ENCODE results near the gene GTF2IRD1.
A peak's percentile ranks its signal among the peaks of the same experiment; 100 is the strongest.
"Not testable (repeated sequence)": the region's sequence is repeated elsewhere in the genome, so short reads cannot be mapped to it uniquely, and the experiment has no call there.

The GTF2IRD1 gene

GRCh38 chr7:74430961-74431466 lies 22.7 kb upstream of the GTF2IRD1 start:
- DNase-seq (ENCODE audit: low read depth) = no peak

GRCh38 chr7:74437291-74437571 lies 16.5 kb upstream of the GTF2IRD1 start:
- DNase-seq (ENCODE audit: low read depth) = not testable (repeated sequence)

GRCh38 chr7:74438327-74438726 lies 15.4 kb upstream of the GTF2IRD1 start:
- no peak for DNase-seq (ENCODE audit: low read depth)

- no peak for DNase-seq (ENCODE audit: low read depth)
These were observed 14.2 kb upstream of the GTF2IRD1 start for GRCh38 chr7:74439541-74439940.

- DNase-seq (ENCODE audit: low read depth) = not testable (repeated sequence)
These were observed 13.6 kb upstream of the GTF2IRD1 start for GRCh38 chr7:74440143-74440542.

- no peak for DNase-seq (ENCODE audit: low read depth)
These were observed 11.9 kb upstream of the GTF2IRD1 start for GRCh38 chr7:74441801-74442200.

- DNase-seq (ENCODE audit: low read depth) = no peak
These were observed 10.0 kb upstream of the GTF2IRD1 start for GRCh38 chr7:74443543-74444247.

- no peak for DNase-seq (ENCODE audit: low read depth)
These were observed 4.6 kb upstream of the GTF2IRD1 start for GRCh38 chr7:74449144-74449543.

GRCh38 chr7:74449809-74450397 lies 3.8 kb upstream of the GTF2IRD1 start:
- DNase-seq (ENCODE audit: low read depth) = peak; percentile 30

GRCh38 chr7:74452748-74453321 lies 871 bp upstream of the GTF2IRD1 start:
- DNase-seq (ENCODE audit: low read depth) = no peak

GRCh38 chr7:74454021-74454924 lies 567 bp downstream of the GTF2IRD1 start:
- DNase-seq (ENCODE audit: low read depth) = no peak

- no peak for DNase-seq (ENCODE audit: low read depth)
These were observed 1.2 kb downstream of the GTF2IRD1 start for GRCh38 chr7:74454925-74455288.

- peak; percentile 36 for DNase-seq (ENCODE audit: low read depth)
These were observed 1.6 kb downstream of the GTF2IRD1 start for GRCh38 chr7:74455291-74455804.

GRCh38 chr7:74455928-74456327 lies 2.2 kb downstream of the GTF2IRD1 start:
- no peak for DNase-seq (ENCODE audit: low read depth)

- no peak for DNase-seq (ENCODE audit: low read depth)
These were observed 3.3 kb downstream of the GTF2IRD1 start for GRCh38 chr7:74457007-74457406.

GRCh38 chr7:74461970-74462706 lies 8.4 kb downstream of the GTF2IRD1 start:
- no peak for DNase-seq (ENCODE audit: low read depth)

- no peak for DNase-seq (ENCODE audit: low read depth)
These were observed 9.0 kb downstream of the GTF2IRD1 start for GRCh38 chr7:74462707-74463100.

GRCh38 chr7:74464931-74465886 lies 11.5 kb downstream of the GTF2IRD1 start:
- no peak for DNase-seq (ENCODE audit: low read depth)

GRCh38 chr7:74466196-74466813 lies 12.6 kb downstream of the GTF2IRD1 start:
- DNase-seq (ENCODE audit: low read depth) = no peak

- DNase-seq (ENCODE audit: low read depth) = no peak
These were observed 14.2 kb downstream of the GTF2IRD1 start for GRCh38 chr7:74467876-74468275.
